Osteoblast (primary cell): ENCODE data around the gene LSM14A. TPM values are rescaled to one million over a fixed set of nuclear protein-coding genes. Genes with fewer than 3 reads are reported as not detected.

Source experiments
- DNase-seq: peaks from one replicate; pipeline ENCODE4 v3.0.0; 2011; ENCODE audit warnings: low spot score, mixed read lengths; ENCODE audit not compliant: insufficient read length; ENCODE audit errors: missing footprints
- H2AFZ ChIP-seq: 2 replicates; pipeline ENCODE4 v1.6.0; 2011; ENCODE audit warnings: mild to moderate bottlenecking, low read length
- H3K27ac ChIP-seq: 2 replicates; pipeline ENCODE4 v1.5.1; 2011; ENCODE audit warnings: mild to moderate bottlenecking, low read depth, low read length, moderate library complexity
- H3K27me3 ChIP-seq: 2 replicates; pipeline ENCODE4 v1.6.0; 2012; ENCODE audit warnings: mild to moderate bottlenecking, control low read depth, inconsistent platforms, low read length, moderate library complexity; ENCODE audit not compliant: insufficient read depth
- H3K36me3 ChIP-seq: 2 replicates; pipeline ENCODE4 v1.5.1; 2011; ENCODE audit warnings: mild to moderate bottlenecking, low read length, control low read depth, moderate library complexity; ENCODE audit not compliant: insufficient read depth
- H3K4me1 ChIP-seq: 2 replicates; pipeline ENCODE4 v1.5.1; 2011; ENCODE audit warnings: mild to moderate bottlenecking, low read length, control low read depth, moderate library complexity; ENCODE audit not compliant: insufficient read depth
- H3K4me2 ChIP-seq: 2 replicates; pipeline ENCODE4 v1.6.0; 2011; ENCODE audit warnings: mild to moderate bottlenecking, low read length; ENCODE audit not compliant: insufficient read depth
- H3K4me3 ChIP-seq: fragments of 200-600 bp; sonication (generic); 3 replicates; pipeline ENCODE4 v1.5.1; 2012; ENCODE audit warnings: mild to moderate bottlenecking, low read length, inconsistent platforms; ENCODE audit not compliant: insufficient read depth
- H3K79me2 ChIP-seq: 2 replicates; pipeline ENCODE4 v1.6.0; 2012; ENCODE audit warnings: mild to moderate bottlenecking, low read length, control low read depth, inconsistent platforms; ENCODE audit not compliant: insufficient read depth
- H3K9me3 ChIP-seq: 2 replicates; pipeline ENCODE4 v1.5.1; 2011; ENCODE audit warnings: low read depth, low read length, control low read depth
- H4K20me1 ChIP-seq: 2 replicates; pipeline ENCODE4 v1.6.0; 2012; ENCODE audit warnings: mild to moderate bottlenecking, low read length, control low read depth; ENCODE audit not compliant: insufficient read depth
- CTCF ChIP-seq: IDR thresholded peaks from 2 replicates; pipeline ENCODE4 v1.5.1; 2011; ENCODE audit warnings: mild to moderate bottlenecking, low read depth, low read length, moderate library complexity; ENCODE audit errors: extremely low read depth
- total RNA-seq: library from RNA; depleted of rRNA; stranded (reverse); fragments of >200 nt; gene quantifications from 2 replicates; pipeline ENCODE4 v1.2.3, GENCODE V29; 2012

Gene LSM14A
- total RNA-seq, 1 donor = 85.8 TPM

DNA sequence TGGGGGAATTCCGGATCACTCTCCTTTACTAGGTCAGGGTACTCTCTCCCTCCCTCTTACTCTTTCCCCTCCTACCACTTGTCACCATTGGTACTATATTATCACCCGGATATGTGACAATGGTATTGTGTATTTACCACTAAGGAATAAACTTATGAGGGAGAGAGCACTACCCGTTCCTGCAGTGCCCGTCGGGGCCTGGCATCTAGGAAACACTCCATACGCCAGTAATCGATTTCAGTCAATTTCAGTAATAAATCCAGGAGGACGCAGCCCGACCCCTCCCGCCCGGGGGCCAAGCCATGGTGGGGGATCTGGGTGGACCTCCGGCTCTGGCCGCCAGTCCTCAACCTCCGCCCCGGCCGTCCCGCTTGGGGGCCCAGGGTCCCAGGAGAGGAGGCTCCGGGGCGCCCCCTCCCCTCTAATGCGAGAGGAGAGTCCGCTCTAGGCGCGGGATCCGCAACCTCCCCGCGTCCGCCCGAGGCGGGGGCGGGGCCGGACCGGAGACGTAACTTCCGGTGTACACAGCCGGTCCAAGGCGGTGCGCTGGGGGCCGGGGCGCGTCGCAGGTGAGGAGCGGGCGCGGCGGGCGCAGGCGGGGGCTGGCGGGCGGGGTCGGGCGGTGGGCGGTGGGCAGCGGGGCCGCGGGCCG, 81.9 kb downstream of the LSM14A start, which contains the start of gene GARRE1:
TSS of gene GARRE1 (plus strand) at position 509 of the 652 bp plus-strand sequence. CDS start 45,920 bp downstream, outside the sequence.
- H3K4me3 ChIP-seq = peak within 1 kb of the TSS; percentile 87
- H3K27ac ChIP-seq = peak within 1 kb of the TSS; percentile 70
- peak within 1 kb of the TSS; percentile 90 for H3K4me2 ChIP-seq
- DNase-seq = peak; percentile 98
- H3K4me1 ChIP-seq = peaks cover 15% of the 10 kb centered on the region
- peaks cover 49% of the 10 kb centered on the region for H3K79me2 ChIP-seq
- no peaks in the 10 kb centered on the region for H3K9me3 ChIP-seq
- peaks cover 2% of the 10 kb centered on the region for H4K20me1 ChIP-seq
- TF ChIP-seq CTCF = no peak
- peaks cover 4% of the 10 kb centered on the region for H3K36me3 ChIP-seq
- peak within 1 kb of the TSS; percentile 81 for H2AFZ ChIP-seq
- no peaks in the 10 kb centered on the region for H3K27me3 ChIP-seq

- peaks cover 56% of the 10 kb centered on the region for H3K79me2 ChIP-seq
- H3K36me3 ChIP-seq = peaks cover 4% of the 10 kb centered on the region
- H3K27ac ChIP-seq = peak overlapping the region; percentile 58
- DNase-seq = peak; percentile 92
- peaks cover 2% of the 10 kb centered on the region for H4K20me1 ChIP-seq
- no peak for TF ChIP-seq CTCF
- H3K4me2 ChIP-seq = peak overlapping the region; percentile 88
- H3K27me3 ChIP-seq = no peaks in the 10 kb centered on the region
- peak overlapping the region; percentile 62 for H2AFZ ChIP-seq
- H3K9me3 ChIP-seq = no peaks in the 10 kb centered on the region
- peaks cover 19% of the 10 kb centered on the region for H3K4me1 ChIP-seq
- H3K4me3 ChIP-seq = peak overlapping the region; percentile 87
Measured at GRCh38 chr19:34254698-34255432, 82.6 kb downstream of the LSM14A start.

DNA sequence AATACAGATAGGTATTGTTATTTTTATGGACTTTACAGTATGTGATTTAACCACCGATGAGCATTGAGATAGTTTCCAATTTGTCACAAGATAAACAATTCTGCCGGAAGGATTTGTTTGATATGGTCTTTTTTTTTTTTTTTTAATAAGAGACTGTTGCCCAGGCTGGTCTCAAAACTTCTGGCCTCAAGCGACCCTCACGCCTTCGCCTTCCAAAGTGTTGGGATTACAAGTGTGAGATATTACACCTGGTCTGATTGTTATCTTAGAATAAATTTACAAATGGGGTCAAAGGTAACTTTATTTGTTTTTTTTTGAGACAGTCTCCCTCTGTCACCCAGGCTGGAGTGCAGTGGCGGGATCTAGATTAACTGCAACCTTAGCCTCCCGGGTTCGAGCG, 83.2 kb downstream of the LSM14A start:
- H4K20me1 ChIP-seq = peaks cover 2% of the 10 kb centered on the region
- peaks cover 4% of the 10 kb centered on the region for H3K36me3 ChIP-seq
- TF ChIP-seq CTCF = no peak
- H3K27ac ChIP-seq = peak overlapping the region; percentile 58
- peak overlapping the region; percentile 88 for H3K4me2 ChIP-seq
- no peaks in the 10 kb centered on the region for H3K27me3 ChIP-seq
- H2AFZ ChIP-seq = peak overlapping the region; percentile 62
- no peak for DNase-seq
- H3K79me2 ChIP-seq = peaks cover 58% of the 10 kb centered on the region
- H3K4me3 ChIP-seq = peak overlapping the region; percentile 87
- H3K4me1 ChIP-seq = peaks cover 25% of the 10 kb centered on the region
- no peaks in the 10 kb centered on the region for H3K9me3 ChIP-seq
